KOPT-K1 (cell line): ENCODE measurements around the gene MOGAT1.

Source experiments
- H3K27ac ChIP-seq: fragments of 200-600 bp; sonication (generic); 2 replicates; pipeline ENCODE4 v1.5.1; 2016; ENCODE audit warnings: antibody characterized with exemption, mild to moderate bottlenecking, low read depth, low read length; ENCODE audit not compliant: poor library complexity, severe bottlenecking
- H3K36me3 ChIP-seq: fragments of 200-600 bp; sonication (generic); 2 replicates; pipeline ENCODE4 v1.5.1; 2017; ENCODE audit warnings: antibody characterized with exemption, mild to moderate bottlenecking, low read length, moderate library complexity; ENCODE audit not compliant: insufficient read depth
- H3K9me3 ChIP-seq: fragments of 200-600 bp; sonication (generic); 2 replicates; pipeline ENCODE4 v1.5.1; 2017; ENCODE audit warnings: antibody characterized with exemption, low read length, mild to moderate bottlenecking; ENCODE audit not compliant: insufficient read depth, poor library complexity, severe bottlenecking

Gene MOGAT1

GRCh38 chr2:222671259-222672067 lies at the start of gene MOGAT1:
MOGAT1 (plus strand) TSS chr2:222671658; CDS start chr2:222671786, 128 bp downstream.
- no peak within 1 kb of the TSS for H3K27ac ChIP-seq
- H3K9me3 ChIP-seq = no peaks in the 10 kb centered on the region
- H3K36me3 ChIP-seq = no peaks in the 10 kb centered on the region

GRCh38 chr2:222621893-222622292 lies 49.6 kb upstream of the MOGAT1 start:
- Histone ChIP-seq H3K36me3 (peaks cover 95% of the 10 kb centered on the region), H3K9me3 (no peaks in the 10 kb centered on the region), H3K27ac (no peak overlapping the region)

- H3K27ac ChIP-seq = no peak overlapping the region
- H3K9me3 ChIP-seq = no peaks in the 10 kb centered on the region
- H3K36me3 ChIP-seq = peaks cover 96% of the 10 kb centered on the region
Observed at GRCh38 chr2:222622910-222623309, 48.5 kb upstream of the MOGAT1 start.

- Histone ChIP-seq H3K27ac (no peak overlapping the region), H3K36me3 (peaks cover 96% of the 10 kb centered on the region), H3K9me3 (no peaks in the 10 kb centered on the region)
Observed at GRCh38 chr2:222623756-222624309, 47.6 kb upstream of the MOGAT1 start.

- H3K36me3 ChIP-seq = peaks cover 97% of the 10 kb centered on the region
- H3K27ac ChIP-seq = no peak overlapping the region
Observed at GRCh38 chr2:222627764-222628163, 43.7 kb upstream of the MOGAT1 start.

GRCh38 chr2:222635295-222635694 lies 36.2 kb upstream of the MOGAT1 start:
- Histone ChIP-seq H3K9me3 (peaks cover 6% of the 10 kb centered on the region), H3K27ac (no peak overlapping the region), H3K36me3 (peaks cover 100% of the 10 kb centered on the region)

More at GRCh38 chr2:222627764-222628163, 43.7 kb upstream of the MOGAT1 start:
- no peaks in the 10 kb centered on the region for H3K9me3 ChIP-seq

- H3K9me3 ChIP-seq = peaks cover 6% of the 10 kb centered on the region
- H3K36me3 ChIP-seq = peaks cover 100% of the 10 kb centered on the region
- no peak overlapping the region for H3K27ac ChIP-seq
Observed at GRCh38 chr2:222637067-222637466, 34.4 kb upstream of the MOGAT1 start.

- Histone ChIP-seq H3K27ac (no peak overlapping the region), H3K9me3 (peaks cover 6% of the 10 kb centered on the region), H3K36me3 (peaks cover 96% of the 10 kb centered on the region)
Observed at GRCh38 chr2:222641336-222641735, 30.1 kb upstream of the MOGAT1 start.

GRCh38 chr2:222643134-222643533 lies 28.3 kb upstream of the MOGAT1 start:
- H3K36me3 ChIP-seq = peaks cover 96% of the 10 kb centered on the region
- peaks cover 2% of the 10 kb centered on the region for H3K9me3 ChIP-seq
- H3K27ac ChIP-seq = no peak overlapping the region

- Histone ChIP-seq H3K36me3 (peaks cover 91% of the 10 kb centered on the region), H3K9me3 (no peaks in the 10 kb centered on the region), H3K27ac (no peak overlapping the region)
Observed at GRCh38 chr2:222646008-222646407, 25.4 kb upstream of the MOGAT1 start.

- H3K36me3 ChIP-seq = peaks cover 56% of the 10 kb centered on the region
- no peak overlapping the region for H3K27ac ChIP-seq
Observed at GRCh38 chr2:222649801-222650200, 21.7 kb upstream of the MOGAT1 start.

GRCh38 chr2:222651718-222652418 lies 19.6 kb upstream of the MOGAT1 start:
- no peaks in the 10 kb centered on the region for H3K9me3 ChIP-seq
- H3K36me3 ChIP-seq = peaks cover 37% of the 10 kb centered on the region

More at GRCh38 chr2:222649801-222650200, 21.7 kb upstream of the MOGAT1 start:
- H3K9me3 ChIP-seq = no peaks in the 10 kb centered on the region

GRCh38 chr2:222652491-222653255 lies 18.8 kb upstream of the MOGAT1 start:
- no peak overlapping the region for H3K27ac ChIP-seq
- H3K36me3 ChIP-seq = peaks cover 28% of the 10 kb centered on the region

More at GRCh38 chr2:222651718-222652418, 19.6 kb upstream of the MOGAT1 start:
- H3K27ac ChIP-seq = no peak overlapping the region

GRCh38 chr2:222653280-222653679 lies 18.2 kb upstream of the MOGAT1 start:
- H3K36me3 ChIP-seq = peaks cover 22% of the 10 kb centered on the region
- H3K27ac ChIP-seq = no peak overlapping the region
- H3K9me3 ChIP-seq = no peaks in the 10 kb centered on the region

More at GRCh38 chr2:222652491-222653255, 18.8 kb upstream of the MOGAT1 start:
- no peaks in the 10 kb centered on the region for H3K9me3 ChIP-seq
